ENCODE results near the gene BLM. TPM values are rescaled to one million over a fixed set of nuclear protein-coding genes. Genes with fewer than 3 reads are reported as not detected.

The BLM gene
- total and polyA plus RNA-seq, 2 of the 8 experiments (the other 6 are each of a cell fraction or from before 2014, with no cell fraction given) = 15.2 to 46.7 TPM

DNA sequence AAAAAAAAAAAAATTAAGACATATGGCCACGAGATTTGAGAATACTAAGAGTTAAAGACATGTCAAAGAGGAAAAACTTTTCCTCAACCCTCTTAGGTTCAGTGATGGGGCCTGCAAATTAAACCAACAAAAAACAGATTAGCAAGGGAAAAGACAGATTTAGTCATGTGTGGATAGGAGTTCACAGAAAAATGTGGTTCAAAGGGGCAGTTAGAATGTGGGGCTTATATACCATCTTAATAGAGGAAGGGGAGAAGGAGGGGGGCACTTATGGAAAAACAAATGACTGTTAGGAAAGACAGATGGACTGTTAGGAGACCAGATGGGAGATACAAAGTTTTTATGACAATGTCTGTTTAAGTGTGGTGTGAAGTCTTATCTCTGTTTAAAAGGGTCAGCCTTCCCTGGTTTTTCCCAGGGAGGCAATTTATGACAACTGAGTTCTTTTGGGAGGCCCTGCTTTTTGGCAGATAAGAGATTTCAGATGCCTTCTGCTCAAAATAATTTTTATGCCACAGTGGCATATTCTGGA, 82.6 kb downstream of the BLM start (continued):
- TF ChIP-seq GABPA (IDR thresholded peaks at IDR 0.05; ENCODE audit: borderline replicate concordance, insufficient read depth, low read length) (no peak), NRF1 (IDR thresholded peaks at IDR 0.05; ENCODE audit: low read depth, low read length) (no peak), SP2 (IDR thresholded peaks at IDR 0.05; ENCODE audit: low read length) (no peak), POLR2AphosphoS5 (IDR thresholded peaks at IDR 0.05; ENCODE audit: low read depth, low read length) (no peak), RNF2 (IDR thresholded peaks at IDR 0.05; ENCODE audit: borderline replicate concordance, low read depth, low read length, missing control alignments, poor library complexity, severe bottlenecking) (no peak), SIRT6 (IDR thresholded peaks at IDR 0.05; ENCODE audit: low read length) (no peak), BRCA1 (IDR thresholded peaks at IDR 0.05; ENCODE audit: low read depth, low read length) (no peak), RFX5 (IDR thresholded peaks at IDR 0.05; ENCODE audit: borderline replicate concordance, low read depth, low read length) (no peak)

Data from H1 (cell line).